Progenitor cell of endocrine pancreas (in vitro differentiated cells): ENCODE measurements around the gene MYBBP1A. TPM values are rescaled to one million over a fixed set of nuclear protein-coding genes. Genes with fewer than 3 reads are reported as not detected.
A peak's percentile ranks its signal among the peaks of the same experiment; 100 is the strongest.

Source experiments
- DNase-seq: peaks from one replicate; pipeline ENCODE4 v3.0.0; 2021; ENCODE audit warnings: low spot score; ENCODE audit not compliant: unreplicated experiment
- H3K27ac Mint-ChIP-seq: 2 replicates; pipeline ENCODE4 v1.8.0; 2021; ENCODE audit warnings: mild to moderate bottlenecking, moderate library complexity, mixed read lengths
- H3K27me3 Mint-ChIP-seq: 2 replicates; pipeline ENCODE4 v1.8.0; 2021; ENCODE audit warnings: mixed read lengths
- H3K36me3 Mint-ChIP-seq: 2 replicates; pipeline ENCODE4 v1.8.0; 2022; ENCODE audit warnings: mixed read lengths; ENCODE audit not compliant: insufficient read depth
- H3K4me1 Mint-ChIP-seq: 2 replicates; pipeline ENCODE4 v1.8.0; 2021; ENCODE audit warnings: low read depth, mixed read lengths
- H3K4me3 Mint-ChIP-seq: 2 replicates; pipeline ENCODE4 v1.8.0; 2021; ENCODE audit warnings: low read depth, mild to moderate bottlenecking, moderate library complexity, mixed read lengths
- H3K9me3 Mint-ChIP-seq: 2 replicates; pipeline ENCODE4 v1.8.0; 2021; ENCODE audit warnings: low read depth, mixed read lengths
- total RNA-seq: library from RNA; stranded (reverse); gene quantifications from 2 replicates; pipeline ENCODE4 v1.2.1, GENCODE V29; 2021
- TF ChIP-seq, protein P1 (sequence below): fragments of 200-600 bp; sonication (generic); IDR thresholded peaks from one replicate; pipeline ENCODE4 v1.5.0; 2021; ENCODE audit warnings: antibody characterized with exemption, mild to moderate bottlenecking; ENCODE audit not compliant: unreplicated experiment

MYBBP1A gene
- total RNA-seq, 1 donor from 2014 or later, result 55.2 TPM

DNA sequence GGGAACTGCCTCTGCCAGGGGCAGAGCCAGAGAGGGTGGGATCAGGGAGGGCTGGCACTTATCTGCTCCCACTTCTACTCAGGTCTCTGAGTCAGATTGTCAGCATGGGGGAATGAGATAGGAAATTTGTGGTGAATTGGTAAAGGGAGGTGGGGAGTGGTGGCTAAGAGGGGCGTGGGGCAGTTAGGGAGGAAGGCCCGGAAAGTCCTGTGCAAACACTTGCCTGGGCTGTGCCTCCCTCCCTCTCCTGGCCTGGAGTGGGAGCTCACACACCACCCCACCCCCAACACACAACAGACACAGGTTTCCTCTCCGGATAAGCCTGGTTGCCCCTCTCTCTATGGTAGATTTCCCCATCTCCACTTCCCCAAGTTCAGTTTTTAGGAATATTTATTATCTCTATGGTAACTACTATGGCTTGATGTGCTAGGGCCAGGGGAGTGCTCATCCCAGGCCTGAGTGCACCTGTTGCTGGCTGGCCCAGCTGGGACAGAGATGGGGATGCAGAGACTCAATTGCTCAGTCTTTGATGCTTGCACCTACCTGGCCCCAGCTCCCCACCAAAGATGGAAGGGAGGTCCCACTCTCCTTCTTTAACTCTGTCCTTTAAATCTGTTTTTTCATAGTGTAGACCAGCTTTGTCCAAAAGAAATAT, 53.8 kb downstream of the MYBBP1A start:
- Mint-ChIP-seq H3K27me3 (peaks cover 61% of the 10 kb centered on the region), H3K4me1 (peaks cover 13% of the 10 kb centered on the region), H3K27ac (no peak overlapping the region), H3K9me3 (no peaks in the 10 kb centered on the region), H3K4me3 (no peak overlapping the region), H3K36me3 (no peaks in the 10 kb centered on the region)
- TF ChIP-seq, protein P1, sequence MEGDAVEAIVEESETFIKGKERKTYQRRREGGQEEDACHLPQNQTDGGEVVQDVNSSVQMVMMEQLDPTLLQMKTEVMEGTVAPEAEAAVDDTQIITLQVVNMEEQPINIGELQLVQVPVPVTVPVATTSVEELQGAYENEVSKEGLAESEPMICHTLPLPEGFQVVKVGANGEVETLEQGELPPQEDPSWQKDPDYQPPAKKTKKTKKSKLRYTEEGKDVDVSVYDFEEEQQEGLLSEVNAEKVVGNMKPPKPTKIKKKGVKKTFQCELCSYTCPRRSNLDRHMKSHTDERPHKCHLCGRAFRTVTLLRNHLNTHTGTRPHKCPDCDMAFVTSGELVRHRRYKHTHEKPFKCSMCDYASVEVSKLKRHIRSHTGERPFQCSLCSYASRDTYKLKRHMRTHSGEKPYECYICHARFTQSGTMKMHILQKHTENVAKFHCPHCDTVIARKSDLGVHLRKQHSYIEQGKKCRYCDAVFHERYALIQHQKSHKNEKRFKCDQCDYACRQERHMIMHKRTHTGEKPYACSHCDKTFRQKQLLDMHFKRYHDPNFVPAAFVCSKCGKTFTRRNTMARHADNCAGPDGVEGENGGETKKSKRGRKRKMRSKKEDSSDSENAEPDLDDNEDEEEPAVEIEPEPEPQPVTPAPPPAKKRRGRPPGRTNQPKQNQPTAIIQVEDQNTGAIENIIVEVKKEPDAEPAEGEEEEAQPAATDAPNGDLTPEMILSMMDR, result no peak
- no peak for DNase-seq

DNA sequence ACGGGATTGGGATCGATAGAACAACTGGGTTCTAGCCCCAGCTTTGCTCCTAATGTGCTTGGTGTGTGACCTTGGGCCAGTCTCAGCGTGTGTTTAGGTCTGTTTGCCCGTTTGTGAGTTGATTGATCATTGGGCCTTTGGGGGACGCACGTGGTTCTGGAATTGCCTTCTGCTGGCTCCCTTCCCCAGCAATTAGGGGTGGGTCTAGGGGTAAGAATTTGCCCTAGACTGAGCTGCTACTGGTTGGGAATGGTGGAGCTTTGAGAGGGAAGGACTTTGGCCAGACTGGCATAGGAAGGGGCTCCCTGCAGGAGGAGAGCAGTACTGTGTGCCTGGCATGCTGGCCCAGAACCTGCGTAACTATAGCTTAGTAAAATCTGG, 55.0 kb downstream of the MYBBP1A start:
- Mint-ChIP-seq H3K4me3 (peak overlapping the region; percentile 32), H3K4me1 (peaks cover 13% of the 10 kb centered on the region), H3K36me3 (no peaks in the 10 kb centered on the region), H3K9me3 (no peaks in the 10 kb centered on the region), H3K27ac (no peak overlapping the region), H3K27me3 (peaks cover 68% of the 10 kb centered on the region)
- TF ChIP-seq, protein P1, result no peak
- no peak for DNase-seq

DNA sequence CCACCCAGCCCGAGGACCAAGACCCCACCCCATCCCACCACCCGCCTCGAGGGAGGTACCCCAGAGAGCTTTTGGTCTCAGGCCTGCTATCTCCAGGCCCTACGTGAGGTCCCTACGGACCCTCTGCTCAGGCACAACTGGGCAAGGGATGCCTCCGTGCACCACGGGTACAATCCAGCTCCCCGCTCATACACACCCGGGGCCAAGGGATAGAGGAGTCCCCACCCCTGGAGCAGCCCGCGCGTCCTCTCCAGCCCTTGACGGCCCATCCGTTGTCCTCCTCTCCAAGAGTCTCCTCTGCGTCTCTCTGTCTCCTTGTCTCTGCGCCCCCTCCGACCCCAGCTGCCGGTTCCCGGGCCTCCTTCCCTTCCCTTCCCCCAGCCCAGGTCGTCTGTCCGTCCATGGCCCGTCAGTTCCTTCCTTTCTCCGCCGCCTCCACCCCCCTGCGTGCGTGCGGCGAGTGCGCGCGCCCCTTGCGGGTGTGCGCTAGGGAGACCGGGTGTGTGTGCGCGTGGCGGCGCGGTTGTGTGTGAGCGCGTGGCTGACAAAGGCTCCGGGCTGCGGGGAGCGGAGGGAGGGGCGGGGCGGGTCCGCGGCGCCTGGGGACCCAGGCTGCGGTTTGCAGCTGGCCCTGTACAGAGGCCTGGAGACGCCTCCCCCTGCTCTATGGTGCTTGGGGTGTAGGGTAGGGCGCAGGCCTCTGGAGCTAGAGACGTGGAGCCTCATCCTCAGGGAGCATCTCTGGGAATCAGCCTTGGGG, 55.6 kb downstream of the MYBBP1A start:
- H3K36me3 Mint-ChIP-seq, result no peaks in the 10 kb centered on the region
- peak overlapping the region; percentile 33 for H3K27ac Mint-ChIP-seq
- TF ChIP-seq, protein P1, result no peak
- H3K9me3 Mint-ChIP-seq, result no peaks in the 10 kb centered on the region
- no peak for DNase-seq
- H3K4me3 Mint-ChIP-seq, result peak overlapping the region; percentile 67
- H3K4me1 Mint-ChIP-seq, result peaks cover 13% of the 10 kb centered on the region
- peaks cover 62% of the 10 kb centered on the region for H3K27me3 Mint-ChIP-seq

DNA sequence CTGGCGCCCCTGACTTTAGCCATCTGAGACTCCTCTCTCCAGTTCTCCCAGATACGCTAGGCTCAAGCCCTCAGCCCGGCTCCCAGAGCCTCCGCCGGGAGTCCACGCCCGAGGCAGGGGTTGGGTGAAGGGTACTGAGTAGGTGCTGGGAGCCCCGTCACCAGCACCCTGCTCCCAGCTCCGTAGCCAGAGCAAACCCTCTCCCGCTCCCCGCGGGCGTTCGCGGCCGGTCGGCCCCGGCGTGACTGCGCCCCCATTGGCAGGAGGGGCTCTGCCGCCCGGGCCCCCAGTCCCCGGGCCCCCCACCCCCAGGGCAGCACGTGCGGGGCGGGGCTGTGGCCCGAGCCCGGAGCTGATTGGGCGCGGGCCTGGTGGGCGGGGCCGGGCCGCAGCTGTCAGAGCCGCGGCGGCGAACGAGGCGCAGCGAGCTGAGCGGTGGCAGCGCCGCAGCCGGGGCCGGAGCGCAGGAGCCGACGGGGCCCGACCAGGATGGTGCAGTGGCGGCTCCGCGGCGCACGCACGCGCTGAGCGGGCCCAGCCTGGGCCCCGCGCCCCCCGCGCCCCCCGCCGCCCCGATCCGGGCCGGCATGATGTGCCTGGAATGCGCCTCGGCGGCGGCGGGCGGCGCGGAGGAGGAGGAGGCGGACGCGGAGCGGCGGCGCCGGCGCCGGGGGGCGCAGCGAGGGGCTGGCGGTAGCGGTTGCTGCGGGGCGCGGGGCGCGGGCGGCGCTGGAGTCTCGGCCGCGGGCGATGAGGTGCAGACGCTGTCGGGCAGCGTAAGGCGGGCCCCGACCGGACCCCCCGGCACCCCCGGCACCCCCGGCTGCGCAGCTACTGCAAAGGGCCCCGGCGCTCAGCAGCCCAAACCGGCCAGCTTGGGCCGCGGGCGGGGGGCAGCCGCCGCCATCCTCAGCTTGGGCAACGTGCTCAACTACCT, 56.5 kb downstream of the MYBBP1A start, which contains the start of gene SPNS2:
SPNS2 (plus strand) TSS at position 421 of the 937 bp plus-strand sequence; CDS start at position 588, 167 bp downstream.
- peak within 1 kb of the TSS; percentile 67 for H3K4me3 Mint-ChIP-seq
- H3K27me3 Mint-ChIP-seq, result peaks cover 61% of the 10 kb centered on the region
- H3K27ac Mint-ChIP-seq, result peak within 1 kb of the TSS; percentile 33
- no peaks in the 10 kb centered on the region for H3K9me3 Mint-ChIP-seq
- H3K4me1 Mint-ChIP-seq, result peaks cover 13% of the 10 kb centered on the region
- TF ChIP-seq, protein P1, result no peak
- H3K36me3 Mint-ChIP-seq, result no peaks in the 10 kb centered on the region
- DNase-seq, result peak; percentile 40
